Suprapubic skin (tissue), 4 donors: ENCODE data around the gene BEST1.

Experiments
- POLR2A ChIP-seq, 2 donors: fragments of 450-650 bp; IDR thresholded peaks; one replicate each; pipeline ENCODE4 v1.6.1; 2017; ENCODE audit warnings: antibody characterized with exemption in 2 of 2, mild to moderate bottlenecking in 2 of 2, moderate library complexity in 2 of 2
- POLR2AphosphoS5 ChIP-seq, 3 donors: sonication (generic); formaldehyde crosslinking; IDR thresholded peaks; one replicate each; pipeline ENCODE4 v1.6.1; 2017; ENCODE audit warnings: antibody characterized with exemption in 3 of 3
- TF ChIP-seq, protein P1 (sequence below), 2 donors: fragments of 200-600 bp in 1 of 2; fragments of 450-650 bp in 1 of 2; sonication (generic) in 1 of 2; IDR thresholded peaks; one replicate each; pipeline ENCODE4 v1.5.1; 2016 to 2019; ENCODE audit warnings: antibody characterized with exemption in 2 of 2, mild to moderate bottlenecking in 1 of 2, moderate library complexity in 1 of 2

GRCh38 chr11:61971248-61972111 lies 21.3 kb downstream of the BEST1 start:
- TF ChIP-seq, protein P1, sequence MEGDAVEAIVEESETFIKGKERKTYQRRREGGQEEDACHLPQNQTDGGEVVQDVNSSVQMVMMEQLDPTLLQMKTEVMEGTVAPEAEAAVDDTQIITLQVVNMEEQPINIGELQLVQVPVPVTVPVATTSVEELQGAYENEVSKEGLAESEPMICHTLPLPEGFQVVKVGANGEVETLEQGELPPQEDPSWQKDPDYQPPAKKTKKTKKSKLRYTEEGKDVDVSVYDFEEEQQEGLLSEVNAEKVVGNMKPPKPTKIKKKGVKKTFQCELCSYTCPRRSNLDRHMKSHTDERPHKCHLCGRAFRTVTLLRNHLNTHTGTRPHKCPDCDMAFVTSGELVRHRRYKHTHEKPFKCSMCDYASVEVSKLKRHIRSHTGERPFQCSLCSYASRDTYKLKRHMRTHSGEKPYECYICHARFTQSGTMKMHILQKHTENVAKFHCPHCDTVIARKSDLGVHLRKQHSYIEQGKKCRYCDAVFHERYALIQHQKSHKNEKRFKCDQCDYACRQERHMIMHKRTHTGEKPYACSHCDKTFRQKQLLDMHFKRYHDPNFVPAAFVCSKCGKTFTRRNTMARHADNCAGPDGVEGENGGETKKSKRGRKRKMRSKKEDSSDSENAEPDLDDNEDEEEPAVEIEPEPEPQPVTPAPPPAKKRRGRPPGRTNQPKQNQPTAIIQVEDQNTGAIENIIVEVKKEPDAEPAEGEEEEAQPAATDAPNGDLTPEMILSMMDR (IDR thresholded peaks at IDR 0.05), result no peak
- TF ChIP-seq POLR2AphosphoS5 (IDR thresholded peaks at IDR 0.05) (peak; percentile 42 to 84 (median 60)), POLR2A (IDR thresholded peaks at IDR 0.05) (peak in 1 of 2 donors; percentile 67)
